Left colon (tissue), 2 donors: ENCODE results near the gene FHAD1. TPM values are rescaled to one million over a fixed set of nuclear protein-coding genes. Genes with fewer than 3 reads are reported as not detected.
A peak's percentile ranks its signal among the peaks of the same experiment; 100 is the strongest.
"Not testable (repeated sequence)": the region's sequence is repeated elsewhere in the genome, so short reads cannot be mapped to it uniquely, and the experiment has no call there.

ENCODE experiments used
- ATAC-seq: fragments of 200-7000 bp; cut with Tn5 transposase; one replicate; pipeline ENCODE4 v1.9.1; 2020; ENCODE audit warnings: mild to moderate bottlenecking, moderate library complexity
- DNase-seq, 2 donors: peaks; one replicate each; pipeline ENCODE4 v3.0.0-alpha.2; 2020
- intact Hi-C, 2 donors: fragments of 100-400 bp; cut with DNase I in 1 of 2; cut with micrococcal nuclease in 1 of 2; formaldehyde crosslinking; loops; one replicate each; pipeline versions ENCODE4 v1.11.2 to v1.14.0; 2022; cut with DNase I, micrococcal nuclease
- total RNA-seq, 2 donors: library from RNA; stranded (reverse); fragmentation: NEBNext Ultra II Directional; extraction: Animal tissue kit (Norgen Biotek cat#: 25700); gene quantifications; one replicate each; pipeline ENCODE4 v1.2.1, GENCODE V29; 2021
- donor health status: DM: no; HTN: no; CAD: no.
- donor health status: DM: yes; HTN: yes; CAD: no.

The FHAD1 gene
- total RNA-seq, 2 donors from 2014 or later = 1.2 to 1.3 TPM

- ATAC-seq = peak; percentile 77
- peak in 1 of 2 donors; percentile 59 for DNase-seq
Measured at GRCh38 chr1:15370781-15371520, 123.9 kb downstream of the FHAD1 start.

GRCh38 chr1:15371610-15372545 lies 124.9 kb downstream of the FHAD1 start:
- ATAC-seq = peak; percentile 8
- no peak for DNase-seq
- intact Hi-C loops = no loop called here

More at GRCh38 chr1:15370781-15371520, 123.9 kb downstream of the FHAD1 start:
- intact Hi-C loops = no loop called here

- DNase-seq = no peak
- intact Hi-C loops = no loop called here
- no peak for ATAC-seq
Measured at GRCh38 chr1:15378729-15379128, 131.7 kb downstream of the FHAD1 start.

- DNase-seq, intact Hi-C loops, ATAC-seq: not testable (repeated sequence)
Measured at GRCh38 chr1:15379151-15379550, 132.1 kb downstream of the FHAD1 start.

- ATAC-seq = no peak
- intact Hi-C loops = no loop called here
- no peak for DNase-seq
Measured at GRCh38 chr1:15380601-15381508, 133.8 kb downstream of the FHAD1 start.

- ATAC-seq (no peak), DNase-seq (no peak)
- intact Hi-C loops = no loop called here
Measured at GRCh38 chr1:15381805-15382204, 134.8 kb downstream of the FHAD1 start.

GRCh38 chr1:15382601-15383518 lies 135.8 kb downstream of the FHAD1 start:
- intact Hi-C loops = no loop called here
- no peak for DNase-seq
- ATAC-seq = no peak

GRCh38 chr1:15383810-15384209 lies 136.8 kb downstream of the FHAD1 start:
- no peak for DNase-seq
- no peak for ATAC-seq
- intact Hi-C loops = no loop called here

- intact Hi-C loops = no loop called here
- ATAC-seq (no peak), DNase-seq (no peak)
Measured at GRCh38 chr1:15384301-15384901, 137.4 kb downstream of the FHAD1 start.

- intact Hi-C loops = no loop called here
- ATAC-seq = no peak
- no peak for DNase-seq
Measured at GRCh38 chr1:15385420-15385819, 138.4 kb downstream of the FHAD1 start.

GRCh38 chr1:15386164-15386749 lies 139.2 kb downstream of the FHAD1 start:
- ATAC-seq = no peak
- DNase-seq = no peak
- intact Hi-C loops = no loop called here

GRCh38 chr1:15388201-15388880 lies 141.3 kb downstream of the FHAD1 start:
- peak in 1 of 2 donors; percentile 23 for DNase-seq
- intact Hi-C loops = no loop called here
- ATAC-seq = peak; percentile 71

- ATAC-seq, intact Hi-C loops, DNase-seq: not testable (repeated sequence)
Measured at GRCh38 chr1:15389828-15390227, 142.8 kb downstream of the FHAD1 start.

- intact Hi-C loops = no loop called here
- ATAC-seq (no peak), DNase-seq (no peak)
Measured at GRCh38 chr1:15390667-15391066, 143.6 kb downstream of the FHAD1 start.

GRCh38 chr1:15391366-15391765 lies 144.3 kb downstream of the FHAD1 start:
- intact Hi-C loops = no loop called here
- DNase-seq = no peak
- ATAC-seq = peak; percentile 34

GRCh38 chr1:15393475-15394257 lies 146.6 kb downstream of the FHAD1 start:
- no peak for DNase-seq
- intact Hi-C loops = no loop called here
- ATAC-seq = peak; percentile 59
